Stimulated activated memory B cell treated with anti-CD40 and anti-IgM and Interleukin-4, amounts not matched to agents 10 μg/mL and 1 μg/mL and 100 μg/mL, for 72 hours (primary cell): ENCODE results near the gene RXRA.
A peak's percentile ranks its signal among the peaks of the same experiment; 100 is the strongest.

Experiments used
- ATAC-seq: fragments of 150-1000 bp; cut with Tn5 transposase; 2 replicates; pipeline ENCODE4 v1.10.0; 2021
- H3K27ac Mint-ChIP-seq: one replicate; pipeline ENCODE4 v1.8.0; 2022; ENCODE audit warnings: mild to moderate bottlenecking, mixed read lengths
- H3K27me3 Mint-ChIP-seq: one replicate; pipeline ENCODE4 v1.8.0; 2022; ENCODE audit warnings: mixed read lengths
- H3K36me3 Mint-ChIP-seq: one replicate; pipeline ENCODE4 v1.8.0; 2022; ENCODE audit warnings: mixed read lengths
- H3K4me1 Mint-ChIP-seq: one replicate; pipeline ENCODE4 v1.8.0; 2022; ENCODE audit warnings: mixed read lengths
- H3K4me3 Mint-ChIP-seq: one replicate; pipeline ENCODE4 v1.8.0; 2022; ENCODE audit warnings: mild to moderate bottlenecking, moderate library complexity, mixed read lengths
- H3K9me3 Mint-ChIP-seq: one replicate; pipeline ENCODE4 v1.8.0; 2022; ENCODE audit warnings: mixed read lengths

RXRA gene

GRCh38 chr9:134333234-134333873, 7.1 kb downstream of the RXRA start:
- H3K36me3 Mint-ChIP-seq = no peaks in the 10 kb centered on the region
- no peaks in the 10 kb centered on the region for H3K9me3 Mint-ChIP-seq
- H3K4me1 Mint-ChIP-seq = peaks cover 16% of the 10 kb centered on the region
- H3K27ac Mint-ChIP-seq = no peak overlapping the region
- no peak for ATAC-seq
- no peak overlapping the region for H3K4me3 Mint-ChIP-seq
- H3K27me3 Mint-ChIP-seq = peaks cover 21% of the 10 kb centered on the region

- H3K27ac Mint-ChIP-seq = no peak overlapping the region
- ATAC-seq = no peak
- no peak overlapping the region for H3K4me3 Mint-ChIP-seq
- H3K27me3 Mint-ChIP-seq = peaks cover 18% of the 10 kb centered on the region
- no peaks in the 10 kb centered on the region for H3K9me3 Mint-ChIP-seq
- peaks cover 14% of the 10 kb centered on the region for H3K4me1 Mint-ChIP-seq
- no peaks in the 10 kb centered on the region for H3K36me3 Mint-ChIP-seq
Observed at GRCh38 chr9:134333874-134334581, 7.8 kb downstream of the RXRA start.

DNA sequence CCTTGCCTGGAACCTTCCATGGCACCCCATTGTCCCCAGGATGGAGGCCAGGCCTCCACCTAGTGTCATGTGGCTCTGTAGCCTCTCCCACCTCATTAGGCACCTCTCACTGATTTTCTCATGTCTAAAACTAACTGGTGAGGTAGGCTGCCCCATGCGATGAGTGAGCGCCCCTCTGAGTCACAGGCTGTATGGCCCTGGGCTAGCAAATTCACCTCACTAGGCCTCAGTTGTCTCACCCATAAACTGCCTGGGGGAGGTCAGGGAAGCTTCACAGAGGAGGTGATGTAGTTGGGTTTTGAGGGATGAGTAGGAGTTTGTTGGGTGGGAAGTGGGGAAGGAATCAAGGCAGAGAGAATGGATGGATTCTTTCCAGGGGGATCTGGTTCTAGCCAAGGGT, 8.8 kb downstream of the RXRA start:
- Mint-ChIP-seq H3K4me1 (peaks cover 4% of the 10 kb centered on the region), H3K9me3 (no peaks in the 10 kb centered on the region), H3K27me3 (peaks cover 8% of the 10 kb centered on the region), H3K27ac (no peak overlapping the region), H3K4me3 (no peak overlapping the region), H3K36me3 (no peaks in the 10 kb centered on the region)
- no peak for ATAC-seq

GRCh38 chr9:134335486-134336220, 9.4 kb downstream of the RXRA start:
- peak; percentile 3 for ATAC-seq
- Mint-ChIP-seq H3K27me3 (peaks cover 2% of the 10 kb centered on the region), H3K9me3 (no peaks in the 10 kb centered on the region), H3K4me3 (no peak overlapping the region), H3K27ac (no peak overlapping the region), H3K36me3 (no peaks in the 10 kb centered on the region), H3K4me1 (peaks cover 3% of the 10 kb centered on the region)

DNA sequence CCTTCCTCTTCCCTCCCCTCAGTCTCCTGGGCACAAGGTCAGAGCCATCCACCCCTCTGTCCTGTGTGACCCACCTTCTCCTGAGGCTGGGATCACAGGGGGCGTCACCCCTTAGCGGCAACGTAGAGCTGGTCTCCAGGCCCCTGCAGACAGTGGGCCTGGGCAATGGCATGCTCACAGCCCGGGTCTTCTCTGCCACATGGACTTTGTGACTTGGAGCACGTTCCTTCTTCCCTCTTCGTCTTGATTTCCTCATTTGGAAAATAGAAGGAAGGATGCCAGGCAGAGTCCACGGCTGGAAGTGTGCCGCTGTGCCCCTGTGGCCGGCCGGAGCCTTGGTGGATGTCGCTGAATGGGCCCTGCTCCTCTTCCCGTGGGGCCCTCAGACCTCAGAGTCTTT, 10.0 kb downstream of the RXRA start:
- ATAC-seq = no peak
- no peaks in the 10 kb centered on the region for H3K36me3 Mint-ChIP-seq
- H3K4me3 Mint-ChIP-seq = no peak overlapping the region
- no peaks in the 10 kb centered on the region for H3K9me3 Mint-ChIP-seq
- peaks cover 7% of the 10 kb centered on the region for H3K4me1 Mint-ChIP-seq
- H3K27ac Mint-ChIP-seq = no peak overlapping the region
- H3K27me3 Mint-ChIP-seq = no peaks in the 10 kb centered on the region

- no peaks in the 10 kb centered on the region for H3K27me3 Mint-ChIP-seq
- no peak for ATAC-seq
- no peak overlapping the region for H3K27ac Mint-ChIP-seq
- H3K4me3 Mint-ChIP-seq = no peak overlapping the region
- no peaks in the 10 kb centered on the region for H3K36me3 Mint-ChIP-seq
- no peaks in the 10 kb centered on the region for H3K9me3 Mint-ChIP-seq
- peaks cover 14% of the 10 kb centered on the region for H3K4me1 Mint-ChIP-seq
Observed at GRCh38 chr9:134336924-134337323, 10.7 kb downstream of the RXRA start.

GRCh38 chr9:134337469-134337868, 11.2 kb downstream of the RXRA start:
- Mint-ChIP-seq H3K9me3 (no peaks in the 10 kb centered on the region), H3K27ac (no peak overlapping the region), H3K4me1 (peaks cover 18% of the 10 kb centered on the region), H3K4me3 (no peak overlapping the region), H3K36me3 (no peaks in the 10 kb centered on the region), H3K27me3 (no peaks in the 10 kb centered on the region)
- no peak for ATAC-seq

DNA sequence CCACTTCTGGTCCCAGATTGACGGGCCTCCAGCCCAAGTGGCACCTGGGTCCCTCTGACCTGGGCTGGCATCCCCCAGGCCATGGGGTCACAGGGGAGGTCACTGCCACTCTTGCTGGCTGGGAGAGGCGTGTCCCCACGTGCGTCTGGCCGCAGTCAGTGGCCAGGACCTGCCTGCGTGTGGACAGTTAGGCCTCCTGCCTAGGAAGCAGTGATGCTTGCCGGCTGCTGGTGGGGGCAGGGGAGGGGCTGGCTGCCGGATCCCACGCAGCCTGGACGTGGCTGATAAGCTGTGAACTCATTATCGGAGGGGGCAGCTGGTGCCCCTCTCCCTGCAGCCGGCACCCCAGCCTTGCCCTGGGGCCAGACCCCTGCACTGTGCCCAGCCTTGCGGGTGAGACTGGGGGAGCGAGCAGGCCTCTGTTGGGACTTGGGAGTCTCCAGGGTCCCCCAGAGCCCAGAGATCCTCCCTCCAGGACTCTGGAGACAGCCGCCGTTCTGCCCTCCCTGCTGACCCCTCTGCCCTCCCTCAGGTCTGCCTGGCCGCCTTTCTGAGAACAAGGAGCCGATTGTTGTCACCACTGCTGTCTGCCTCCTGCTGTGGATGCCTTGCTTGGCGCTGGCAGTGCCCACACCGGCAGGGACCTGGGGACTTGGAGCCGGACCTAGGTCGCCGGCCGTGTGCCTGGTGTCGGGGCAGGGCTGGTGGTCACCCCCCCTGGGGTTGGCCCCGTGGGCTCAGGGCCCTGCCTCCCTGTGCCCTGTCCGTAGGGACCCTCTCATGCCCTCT, 12.3 kb downstream of the RXRA start:
- H3K27ac Mint-ChIP-seq = no peak overlapping the region
- no peaks in the 10 kb centered on the region for H3K9me3 Mint-ChIP-seq
- ATAC-seq = no peak
- H3K4me1 Mint-ChIP-seq = peaks cover 18% of the 10 kb centered on the region
- no peaks in the 10 kb centered on the region for H3K27me3 Mint-ChIP-seq
- no peak overlapping the region for H3K4me3 Mint-ChIP-seq
- no peaks in the 10 kb centered on the region for H3K36me3 Mint-ChIP-seq

- Mint-ChIP-seq H3K36me3 (no peaks in the 10 kb centered on the region), H3K27ac (no peak overlapping the region), H3K4me1 (peaks cover 24% of the 10 kb centered on the region)
Observed at GRCh38 chr9:134339183-134339806, 13.0 kb downstream of the RXRA start.

GRCh38 chr9:134340475-134341160, 14.4 kb downstream of the RXRA start:
- Mint-ChIP-seq H3K36me3 (no peaks in the 10 kb centered on the region), H3K27me3 (no peaks in the 10 kb centered on the region), H3K4me1 (peaks cover 31% of the 10 kb centered on the region), H3K9me3 (no peaks in the 10 kb centered on the region), H3K4me3 (no peak overlapping the region), H3K27ac (no peak overlapping the region)
- ATAC-seq = no peak

More at GRCh38 chr9:134339183-134339806, 13.0 kb downstream of the RXRA start:
- Mint-ChIP-seq H3K4me3 (no peak overlapping the region), H3K27me3 (no peaks in the 10 kb centered on the region), H3K9me3 (no peaks in the 10 kb centered on the region)
- no peak for ATAC-seq

DNA sequence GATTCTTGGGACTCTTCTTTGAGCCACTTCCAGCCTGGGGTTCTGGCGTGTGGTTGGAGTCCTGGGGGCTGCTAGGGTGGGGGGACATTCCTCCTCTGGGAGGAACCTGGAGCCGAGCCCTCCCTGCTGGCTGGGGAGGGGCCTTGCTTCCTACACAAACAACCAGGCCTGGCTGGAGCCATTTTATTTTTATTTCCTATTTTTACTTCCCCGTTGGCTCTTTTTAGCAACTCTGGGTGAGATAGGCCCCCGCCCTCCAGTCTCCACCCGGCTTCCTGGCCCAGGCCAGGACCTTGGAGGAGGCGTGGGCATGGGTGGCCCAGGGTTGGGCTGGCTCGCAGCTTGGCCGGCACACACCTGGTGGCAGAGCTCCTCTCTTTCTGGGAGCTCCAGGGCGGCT, 15.1 kb downstream of the RXRA start:
- Mint-ChIP-seq H3K9me3 (no peaks in the 10 kb centered on the region), H3K27me3 (peaks cover 6% of the 10 kb centered on the region), H3K27ac (no peak overlapping the region), H3K4me1 (peaks cover 34% of the 10 kb centered on the region), H3K36me3 (no peaks in the 10 kb centered on the region), H3K4me3 (no peak overlapping the region)
- ATAC-seq = no peak

GRCh38 chr9:134341929-134342745, 15.9 kb downstream of the RXRA start:
- ATAC-seq = no peak
- Mint-ChIP-seq H3K36me3 (no peaks in the 10 kb centered on the region), H3K27me3 (peaks cover 11% of the 10 kb centered on the region), H3K27ac (no peak overlapping the region), H3K4me3 (no peak overlapping the region), H3K9me3 (no peaks in the 10 kb centered on the region), H3K4me1 (peaks cover 38% of the 10 kb centered on the region)

GRCh38 chr9:134342746-134343115, 16.5 kb downstream of the RXRA start:
- peaks cover 11% of the 10 kb centered on the region for H3K27me3 Mint-ChIP-seq
- H3K4me1 Mint-ChIP-seq = peaks cover 44% of the 10 kb centered on the region
- no peaks in the 10 kb centered on the region for H3K9me3 Mint-ChIP-seq
- H3K4me3 Mint-ChIP-seq = no peak overlapping the region
- no peaks in the 10 kb centered on the region for H3K36me3 Mint-ChIP-seq
- H3K27ac Mint-ChIP-seq = no peak overlapping the region
- ATAC-seq = no peak

- Mint-ChIP-seq H3K36me3 (no peaks in the 10 kb centered on the region), H3K27ac (no peak overlapping the region)
Observed at GRCh38 chr9:134343637-134344036, 17.4 kb downstream of the RXRA start.

More at GRCh38 chr9:134343637-134344036, 17.4 kb downstream of the RXRA start:
- Mint-ChIP-seq H3K4me1 (peaks cover 49% of the 10 kb centered on the region), H3K9me3 (no peaks in the 10 kb centered on the region), H3K4me3 (no peak overlapping the region), H3K27me3 (peaks cover 11% of the 10 kb centered on the region)
- no peak for ATAC-seq
